Measurements from ENCODE around the gene EZR. TPM values are rescaled to one million over a fixed set of nuclear protein-coding genes. Genes with fewer than 3 reads are reported as not detected.
A peak's percentile ranks its signal among the peaks of the same experiment; 100 is the strongest.
"Not testable (repeated sequence)": the region's sequence is repeated elsewhere in the genome, so short reads cannot be mapped to it uniquely, and the experiment has no call there.

Gene EZR
- total and polyA plus RNA-seq, 7 donors = 19.1 to 61.7 (median 30.9) TPM

DNA sequence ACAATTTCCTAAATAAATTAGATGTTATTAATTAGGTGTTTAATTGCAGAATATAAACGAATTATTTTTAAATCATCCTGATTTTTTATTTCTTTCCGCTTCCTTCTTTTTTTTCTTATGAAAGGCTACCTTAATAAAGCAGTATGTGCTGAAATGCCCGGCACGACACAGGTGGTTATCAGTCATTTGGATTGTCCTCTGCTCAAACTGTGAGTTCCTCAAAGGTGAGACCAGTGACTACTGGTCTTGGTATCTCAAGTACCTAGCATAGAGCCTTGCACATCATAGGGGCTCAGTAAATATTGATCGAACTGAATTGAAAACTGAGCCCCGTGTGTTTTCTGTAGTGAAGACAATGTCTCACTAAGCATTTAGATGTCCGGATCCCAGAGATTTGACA, 9.6 kb upstream of the EZR start:
- no peaks in the 10 kb centered on the region for H3K27me3 ChIP-seq (ENCODE audit: insufficient read depth in 3 of 3, low read length in 2 of 3)
- H3K9me3 ChIP-seq = no peaks in the 10 kb centered on the region
- no peaks in the 10 kb centered on the region for H3K36me3 ChIP-seq (ENCODE audit: insufficient read depth in 1 of 2, low read depth in 1 of 2)
- intact Hi-C loops (cut with DNase I) = no loop called here
- TF ChIP-seq, protein P1, sequence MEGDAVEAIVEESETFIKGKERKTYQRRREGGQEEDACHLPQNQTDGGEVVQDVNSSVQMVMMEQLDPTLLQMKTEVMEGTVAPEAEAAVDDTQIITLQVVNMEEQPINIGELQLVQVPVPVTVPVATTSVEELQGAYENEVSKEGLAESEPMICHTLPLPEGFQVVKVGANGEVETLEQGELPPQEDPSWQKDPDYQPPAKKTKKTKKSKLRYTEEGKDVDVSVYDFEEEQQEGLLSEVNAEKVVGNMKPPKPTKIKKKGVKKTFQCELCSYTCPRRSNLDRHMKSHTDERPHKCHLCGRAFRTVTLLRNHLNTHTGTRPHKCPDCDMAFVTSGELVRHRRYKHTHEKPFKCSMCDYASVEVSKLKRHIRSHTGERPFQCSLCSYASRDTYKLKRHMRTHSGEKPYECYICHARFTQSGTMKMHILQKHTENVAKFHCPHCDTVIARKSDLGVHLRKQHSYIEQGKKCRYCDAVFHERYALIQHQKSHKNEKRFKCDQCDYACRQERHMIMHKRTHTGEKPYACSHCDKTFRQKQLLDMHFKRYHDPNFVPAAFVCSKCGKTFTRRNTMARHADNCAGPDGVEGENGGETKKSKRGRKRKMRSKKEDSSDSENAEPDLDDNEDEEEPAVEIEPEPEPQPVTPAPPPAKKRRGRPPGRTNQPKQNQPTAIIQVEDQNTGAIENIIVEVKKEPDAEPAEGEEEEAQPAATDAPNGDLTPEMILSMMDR (IDR thresholded peaks at IDR 0.05) = no peak
- no peak for DNase-seq
- 80 to 82% (median 82%) methylated on average over 7 of the region's 7 CpGs for WGBS, 3 donors
- no peak for ATAC-seq
- H3K4me3 ChIP-seq = no peak overlapping the region
- H3K4me1 ChIP-seq = no peaks in the 10 kb centered on the region
- H3K27ac ChIP-seq = no peak overlapping the region

DNA sequence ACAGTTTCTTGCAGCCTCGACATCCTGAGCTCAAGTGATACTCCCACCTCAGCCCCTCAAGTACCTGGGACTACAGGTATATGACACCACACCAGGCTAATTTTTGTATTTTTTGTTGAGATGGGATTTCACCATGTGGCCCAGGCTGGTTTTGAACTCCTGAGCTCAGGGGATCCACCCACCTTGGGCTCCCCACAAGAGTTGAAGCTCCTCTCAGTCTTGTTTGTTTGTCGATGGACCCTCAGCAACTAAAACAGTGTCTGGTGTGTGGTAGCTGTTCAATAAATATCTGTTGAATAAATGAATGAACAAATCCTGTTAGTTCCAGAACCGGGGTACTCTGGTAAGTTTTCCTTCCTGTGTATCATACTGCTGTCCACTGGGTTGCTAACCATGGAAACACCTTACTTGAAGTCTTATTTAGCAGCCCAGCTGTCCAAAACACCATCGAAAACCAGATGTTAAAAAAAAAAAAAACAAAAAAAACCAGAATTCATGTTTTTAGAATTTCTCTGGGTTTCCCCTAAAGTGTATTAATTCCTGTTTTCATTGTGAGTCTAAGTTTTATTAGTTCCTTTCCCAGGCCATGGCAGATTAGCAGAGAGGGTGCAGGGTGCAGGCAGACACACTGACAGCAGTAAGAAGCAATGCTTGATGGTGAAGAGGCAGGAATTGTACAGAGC, 7.8 kb upstream of the EZR start:
- Histone ChIP-seq H3K27ac (no peak overlapping the region), H3K36me3 (ENCODE audit: insufficient read depth in 1 of 2, low read depth in 1 of 2) (no peaks in the 10 kb centered on the region), H3K4me1 (no peaks in the 10 kb centered on the region), H3K9me3 (no peaks in the 10 kb centered on the region), H3K4me3 (no peak overlapping the region), H3K27me3 (ENCODE audit: insufficient read depth in 3 of 3, low read length in 2 of 3) (no peaks in the 10 kb centered on the region)
- no peak for ATAC-seq
- TF ChIP-seq, protein P1 (IDR thresholded peaks at IDR 0.05) = no peak
- intact Hi-C loops (cut with DNase I) = no loop called here
- 64 to 82% (median 74%) methylated on average over 4 of the region's 4 CpGs for WGBS, 3 donors
- no peak for DNase-seq

DNA sequence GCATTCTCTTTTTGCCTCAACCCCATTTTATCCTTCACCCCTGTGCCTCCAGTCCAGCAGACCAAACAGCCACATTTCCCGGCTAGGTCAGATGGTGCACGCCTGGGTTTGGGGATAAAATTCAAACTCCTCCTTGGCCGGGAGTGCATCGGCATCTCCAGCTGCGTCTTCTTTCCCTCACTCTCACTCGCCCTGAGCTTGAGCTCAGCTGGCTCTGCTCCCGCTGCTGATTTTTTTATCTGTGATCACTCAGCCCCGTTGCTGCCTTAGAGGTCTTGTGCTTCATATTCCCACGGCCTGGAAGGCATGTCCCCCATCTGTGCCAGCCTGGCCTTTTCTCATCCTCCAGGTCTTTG, 6.8 kb upstream of the EZR start:
- Histone ChIP-seq H3K9me3 (no peaks in the 10 kb centered on the region), H3K4me1 (no peaks in the 10 kb centered on the region), H3K27ac (peak overlapping the region; percentile 23), H3K36me3 (ENCODE audit: insufficient read depth in 1 of 2, low read depth in 1 of 2) (no peaks in the 10 kb centered on the region), H3K27me3 (ENCODE audit: insufficient read depth in 3 of 3, low read length in 2 of 3) (no peaks in the 10 kb centered on the region), H3K4me3 (no peak overlapping the region)
- intact Hi-C loops (cut with DNase I) = no loop called here
- ATAC-seq (no peak), DNase-seq (no peak)
- TF ChIP-seq, protein P1 (IDR thresholded peaks at IDR 0.05) = no peak
- 25 to 37% (median 36%) methylated on average over 9 of the region's 9 CpGs for WGBS, 3 donors

GRCh38 chr6:158825038-158825950, 6.1 kb upstream of the EZR start:
- Histone ChIP-seq H3K4me3 (no peak overlapping the region), H3K27ac (peak overlapping the region; percentile 23), H3K36me3 (ENCODE audit: insufficient read depth in 1 of 2, low read depth in 1 of 2) (no peaks in the 10 kb centered on the region), H3K4me1 (no peaks in the 10 kb centered on the region), H3K9me3 (no peaks in the 10 kb centered on the region), H3K27me3 (ENCODE audit: insufficient read depth in 3 of 3, low read length in 2 of 3) (no peaks in the 10 kb centered on the region)
- intact Hi-C loops (cut with DNase I) = no loop called here
- TF ChIP-seq, protein P1 (IDR thresholded peaks at IDR 0.05) = no peak
- DNase-seq = no peak
- no peak for ATAC-seq
- 77 to 80% (median 77%) methylated on average over 13 of the region's 13 CpGs for WGBS, 3 donors

DNA sequence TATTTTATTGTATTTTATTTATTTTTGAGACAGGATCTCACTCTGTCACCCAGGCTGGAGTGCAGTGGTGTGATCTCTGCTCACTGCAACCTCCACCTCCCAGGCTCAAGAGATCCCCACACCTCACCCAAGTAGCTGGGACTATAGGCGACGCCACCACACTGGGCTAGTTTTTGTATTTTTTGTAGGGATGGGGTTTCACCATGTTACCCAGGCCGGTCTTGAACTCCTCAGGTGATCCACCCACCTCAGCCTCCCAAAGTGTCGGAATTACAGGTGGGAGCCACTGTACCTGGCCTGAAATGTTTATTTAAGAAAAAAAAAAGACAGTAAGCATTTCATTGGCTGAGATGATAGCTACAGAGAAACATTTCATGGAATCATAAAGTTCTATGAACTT, 4.4 kb upstream of the EZR start:
- H3K27me3 ChIP-seq (ENCODE audit: insufficient read depth in 3 of 3, low read length in 2 of 3); DNase-seq; ATAC-seq; H3K36me3 ChIP-seq (ENCODE audit: insufficient read depth in 1 of 2, low read depth in 1 of 2); H3K4me1 ChIP-seq; H3K4me3 ChIP-seq; H3K27ac ChIP-seq; H3K9me3 ChIP-seq; intact Hi-C loops (cut with DNase I): not testable (repeated sequence)
- WGBS, 3 donors = 96 to 99% (median 97%) methylated on average over 4 of the region's 4 CpGs

Data from psoas muscle (tissue), 8 donors.